Loucy (cell line): ENCODE results near the gene GPR32.

Source experiments
- H2AFZ ChIP-seq: fragments of 200-600 bp; sonication (generic); 2 replicates; pipeline ENCODE4 v1.6.0; 2016; ENCODE audit warnings: antibody characterized with exemption, mild to moderate bottlenecking, low read length, moderate library complexity
- H3F3A ChIP-seq: fragments of 200-600 bp; 2 replicates; pipeline ENCODE4 v1.6.0; 2016; ENCODE audit warnings: antibody characterized with exemption, low read depth, mild to moderate bottlenecking
- H3K27me3 ChIP-seq: fragments of 200-600 bp; sonication (generic); 2 replicates; pipeline ENCODE4 v1.6.1; 2014; ENCODE audit warnings: low read length, mild to moderate bottlenecking; ENCODE audit not compliant: insufficient read depth, poor library complexity, severe bottlenecking
- H3K36me3 ChIP-seq: fragments of 200-600 bp; sonication (generic); 2 replicates; pipeline ENCODE4 v1.6.1; 2016; ENCODE audit warnings: low read length; ENCODE audit not compliant: insufficient read depth
- H3K4me1 ChIP-seq: fragments of 200-600 bp; sonication (generic); 2 replicates; pipeline ENCODE4 v1.5.1; 2014; ENCODE audit warnings: low read length, mild to moderate bottlenecking; ENCODE audit not compliant: insufficient read depth, poor library complexity, severe bottlenecking
- H3K4me2 ChIP-seq: fragments of 200-600 bp; sonication (generic); 2 replicates; pipeline ENCODE4 v1.6.0; 2014; ENCODE audit warnings: antibody characterized with exemption, low read length, low read depth, mild to moderate bottlenecking; ENCODE audit not compliant: poor library complexity, severe bottlenecking
- H3K4me3 ChIP-seq: fragments of 200-600 bp; sonication (generic); 2 replicates; pipeline ENCODE4 v1.5.1; 2014; ENCODE audit warnings: low read length, mild to moderate bottlenecking, mixed read lengths; ENCODE audit not compliant: poor library complexity, severe bottlenecking
- H3K79me2 ChIP-seq: fragments of 200-600 bp; sonication (generic); 2 replicates; pipeline ENCODE4 v1.6.1; 2014; ENCODE audit warnings: low read length; ENCODE audit not compliant: insufficient read depth
- H3K9ac ChIP-seq: fragments of 200-600 bp; sonication (generic); 2 replicates; pipeline ENCODE4 v1.6.0; 2014; ENCODE audit warnings: mild to moderate bottlenecking, low read depth, low read length, moderate library complexity; ENCODE audit not compliant: poor library complexity, severe bottlenecking
- H3K9me2 ChIP-seq: fragments of 200-600 bp; sonication (generic); replicated peaks from 2 replicates; pipeline ENCODE4 v1.6.1; 2016; ENCODE audit warnings: low read depth, low read length, mixed read lengths
- H3K9me3 ChIP-seq: fragments of 200-600 bp; sonication (generic); 2 replicates; pipeline ENCODE4 v1.6.1; 2014; ENCODE audit warnings: mild to moderate bottlenecking, antibody characterized with exemption, low read length, low read depth; ENCODE audit not compliant: insufficient read depth
- H4K20me1 ChIP-seq: fragments of 200-600 bp; sonication (generic); 2 replicates; pipeline ENCODE4 v1.6.0; 2014; ENCODE audit warnings: antibody characterized with exemption, low read length, mild to moderate bottlenecking; ENCODE audit not compliant: insufficient read depth, poor library complexity, severe bottlenecking
- EZH2phosphoT487 ChIP-seq: fragments of 200-600 bp; IDR thresholded peaks from 2 replicates; pipeline ENCODE4 v1.6.1; 2018; ENCODE audit warnings: antibody characterized with exemption, mild to moderate bottlenecking, moderate library complexity, borderline replicate concordance
- TF ChIP-seq, protein P1 (sequence below): fragments of 200-600 bp; sonication (generic); conservative IDR thresholded peaks from 2 replicates; pipeline ENCODE4 v1.5.1; 2014; ENCODE audit warnings: mild to moderate bottlenecking, antibody characterized with exemption, low read length

The GPR32 gene

DNA sequence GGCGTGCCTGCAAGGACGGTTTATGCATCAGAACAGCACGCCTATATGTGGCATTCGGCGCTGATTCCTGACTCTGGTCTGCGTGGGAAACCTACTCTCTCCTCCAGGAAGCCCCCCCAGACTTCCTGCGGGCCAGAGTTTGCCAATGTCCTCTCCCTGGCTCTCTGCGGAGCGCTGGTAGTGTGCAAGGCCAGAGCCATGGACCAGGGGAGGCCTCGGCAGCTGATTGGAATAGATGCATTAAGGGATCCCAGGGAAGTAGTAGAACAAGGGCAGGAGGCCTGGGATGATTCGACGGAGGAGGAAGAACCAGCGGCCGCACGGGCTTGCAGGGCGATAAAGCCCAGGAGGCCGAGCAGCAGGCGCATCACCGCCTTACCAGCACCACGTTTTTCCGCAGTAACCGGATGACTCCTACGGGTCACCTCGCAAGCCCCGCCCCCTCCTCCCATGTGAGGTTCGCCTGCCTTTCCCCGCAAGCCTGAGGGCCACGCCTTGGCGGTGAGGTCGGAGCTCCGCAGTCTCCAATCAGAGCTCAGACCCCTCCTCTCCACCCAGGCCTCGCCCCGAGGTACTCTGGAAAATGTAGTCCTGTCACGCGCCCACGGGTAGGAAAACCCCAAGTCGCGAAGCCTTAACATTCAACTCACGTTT lies 42.1 kb upstream of the GPR32 start:
- TF ChIP-seq, protein P1, sequence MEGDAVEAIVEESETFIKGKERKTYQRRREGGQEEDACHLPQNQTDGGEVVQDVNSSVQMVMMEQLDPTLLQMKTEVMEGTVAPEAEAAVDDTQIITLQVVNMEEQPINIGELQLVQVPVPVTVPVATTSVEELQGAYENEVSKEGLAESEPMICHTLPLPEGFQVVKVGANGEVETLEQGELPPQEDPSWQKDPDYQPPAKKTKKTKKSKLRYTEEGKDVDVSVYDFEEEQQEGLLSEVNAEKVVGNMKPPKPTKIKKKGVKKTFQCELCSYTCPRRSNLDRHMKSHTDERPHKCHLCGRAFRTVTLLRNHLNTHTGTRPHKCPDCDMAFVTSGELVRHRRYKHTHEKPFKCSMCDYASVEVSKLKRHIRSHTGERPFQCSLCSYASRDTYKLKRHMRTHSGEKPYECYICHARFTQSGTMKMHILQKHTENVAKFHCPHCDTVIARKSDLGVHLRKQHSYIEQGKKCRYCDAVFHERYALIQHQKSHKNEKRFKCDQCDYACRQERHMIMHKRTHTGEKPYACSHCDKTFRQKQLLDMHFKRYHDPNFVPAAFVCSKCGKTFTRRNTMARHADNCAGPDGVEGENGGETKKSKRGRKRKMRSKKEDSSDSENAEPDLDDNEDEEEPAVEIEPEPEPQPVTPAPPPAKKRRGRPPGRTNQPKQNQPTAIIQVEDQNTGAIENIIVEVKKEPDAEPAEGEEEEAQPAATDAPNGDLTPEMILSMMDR = no peak
- TF ChIP-seq EZH2phosphoT487 = no peak
- H3K27me3 ChIP-seq = no peaks in the 10 kb centered on the region
- H3K36me3 ChIP-seq = no peaks in the 10 kb centered on the region
- no peaks in the 10 kb centered on the region for H3K4me1 ChIP-seq
- H3K9ac ChIP-seq = no peak overlapping the region
- peaks cover 17% of the 10 kb centered on the region; the same call in 1 of the 2 replicates for H3K79me2 ChIP-seq
- no peaks in the 10 kb centered on the region for H3K9me2 ChIP-seq
- no peak overlapping the region for H3K4me3 ChIP-seq
- H2AFZ ChIP-seq = no peak overlapping the region
- no peaks in the 10 kb centered on the region for H3F3A ChIP-seq
- H4K20me1 ChIP-seq = no peaks in the 10 kb centered on the region
- H3K9me3 ChIP-seq = no peaks in the 10 kb centered on the region
- H3K4me2 ChIP-seq = no peak overlapping the region

DNA sequence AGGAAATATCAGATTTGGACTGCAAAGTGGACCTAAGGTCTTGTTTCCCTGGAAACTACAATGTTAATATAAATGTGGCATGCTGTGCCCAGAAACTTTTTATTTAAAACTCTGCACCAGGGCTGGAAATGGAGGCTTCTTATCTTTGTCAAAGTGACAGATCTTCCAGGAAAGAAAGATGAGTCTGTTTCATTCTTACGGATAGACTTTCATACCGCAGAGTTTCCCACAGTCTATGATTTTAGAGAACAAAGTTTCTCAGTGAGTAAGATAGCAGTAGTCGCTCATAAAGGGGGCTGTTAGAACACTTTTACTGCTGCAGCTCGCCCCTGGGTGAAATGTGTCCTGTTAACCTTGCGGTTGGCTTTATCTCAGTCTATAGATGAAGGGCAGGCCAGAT lies 40.4 kb upstream of the GPR32 start:
- Histone ChIP-seq H3K4me2 (no peak overlapping the region), H3K79me2 (peaks cover 17% of the 10 kb centered on the region; the same call in 1 of the 2 replicates), H3F3A (no peaks in the 10 kb centered on the region), H3K4me1 (no peaks in the 10 kb centered on the region), H3K9ac (no peak overlapping the region), H3K9me2 (no peaks in the 10 kb centered on the region), H2AFZ (no peak overlapping the region), H4K20me1 (no peaks in the 10 kb centered on the region), H3K36me3 (no peaks in the 10 kb centered on the region), H3K4me3 (no peak overlapping the region), H3K27me3 (no peaks in the 10 kb centered on the region), H3K9me3 (no peaks in the 10 kb centered on the region)
- TF ChIP-seq EZH2phosphoT487 = no peak
- TF ChIP-seq, protein P1 = no peak

DNA sequence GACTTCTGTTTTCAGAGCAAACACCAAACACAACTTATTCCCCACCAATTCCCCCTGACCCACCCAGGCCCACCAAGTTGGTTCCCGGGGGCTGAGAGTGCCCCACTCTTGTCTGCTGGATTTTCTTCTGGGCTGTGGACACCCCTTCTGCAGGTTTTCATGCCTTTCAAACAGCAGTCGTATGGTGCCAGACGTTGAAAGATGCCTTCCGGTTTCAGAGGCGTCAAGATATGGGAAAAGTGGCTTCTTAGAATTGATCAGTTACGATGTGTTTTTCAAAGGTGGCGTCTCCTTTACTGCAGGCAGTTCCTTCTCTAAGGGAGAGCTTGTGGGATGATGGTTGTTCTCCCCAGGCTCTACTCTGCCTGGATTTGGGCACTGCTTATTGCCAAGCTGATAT lies 34.4 kb upstream of the GPR32 start:
- Histone ChIP-seq H3K4me2 (no peak overlapping the region), H4K20me1 (no peaks in the 10 kb centered on the region), H3K4me1 (no peaks in the 10 kb centered on the region), H3K9ac (no peak overlapping the region), H3K79me2 (no peaks in the 10 kb centered on the region), H3K4me3 (no peak overlapping the region), H3K9me3 (no peaks in the 10 kb centered on the region), H3K36me3 (no peaks in the 10 kb centered on the region), H3F3A (no peaks in the 10 kb centered on the region), H3K27me3 (no peaks in the 10 kb centered on the region), H2AFZ (no peak overlapping the region), H3K9me2 (no peaks in the 10 kb centered on the region)
- TF ChIP-seq, protein P1 = no peak
- TF ChIP-seq EZH2phosphoT487 = no peak
